AG09319 (cell line): ENCODE results near the gene SLC22A2.

ENCODE experiments used
- DNase-seq: peaks from one replicate; pipeline ENCODE4 v3.0.0-alpha.2; 2010; ENCODE audit warnings: low read depth; ENCODE audit errors: extremely low read depth
- CTCF ChIP-seq: IDR thresholded peaks from 2 replicates; pipeline ENCODE4 v1.5.1; 2011; ENCODE audit warnings: low read depth, mild to moderate bottlenecking, inconsistent platforms, low read length, moderate library complexity

SLC22A2 gene

GRCh38 chr6:160194808-160195207, 63.8 kb downstream of the SLC22A2 start:
- TF ChIP-seq CTCF = no peak
- DNase-seq = no peak

- no peak for TF ChIP-seq CTCF
- DNase-seq = no peak
These were observed 65.8 kb downstream of the SLC22A2 start for GRCh38 chr6:160192840-160193239.

- DNase-seq = no peak
- no peak for TF ChIP-seq CTCF
These were observed 67.6 kb downstream of the SLC22A2 start for GRCh38 chr6:160190973-160191372.

GRCh38 chr6:160190081-160190480, 68.5 kb downstream of the SLC22A2 start:
- DNase-seq = no peak

GRCh38 chr6:160188773-160189172, 69.8 kb downstream of the SLC22A2 start:
- no peak for DNase-seq
- TF ChIP-seq CTCF = no peak

More at GRCh38 chr6:160190081-160190480, 68.5 kb downstream of the SLC22A2 start:
- TF ChIP-seq CTCF = no peak

- DNase-seq = no peak
- TF ChIP-seq CTCF = no peak
These were observed 77.9 kb downstream of the SLC22A2 start for GRCh38 chr6:160180706-160181105.

GRCh38 chr6:160178271-160178670, 80.3 kb downstream of the SLC22A2 start:
- TF ChIP-seq CTCF = no peak
- DNase-seq = no peak
